Panc1 (cell line): Measurements from ENCODE around the gene RFTN1. TPM values are rescaled to one million over a fixed set of nuclear protein-coding genes. Genes with fewer than 3 reads are reported as not detected.

ENCODE experiments used
- ATAC-seq: fragments of 200-7000 bp; cut with Tn5 transposase; 2 replicates; pipeline ENCODE4 v1.9.1; 2020; ENCODE audit warnings: mild to moderate bottlenecking, moderate library complexity
- BruUV-seq: library from RNA; stranded (reverse); fragments of 400-500 nt; replicated peaks from 2 replicates; lab custom pipeline; 2021; lab: Mats Ljungman, UMichigan
- CTCF ChIA-PET: fragments of 300-600 bp; sonication (Branson Sonifier 250); formaldehyde crosslinking; loops from one replicate; lab custom pipeline; 2022; ENCODE audit warnings: antibody characterized with exemption; lab: Charles Lee
- POLR2A ChIA-PET: fragments of 300-600 bp; sonication (Branson Sonifier 250); formaldehyde crosslinking; loops from one replicate; lab custom pipeline; 2022; ENCODE audit warnings: antibody characterized with exemption; lab: Charles Lee
- DNase-seq: peaks from one replicate; pipeline ENCODE4 v3.0.0-alpha.2; 2010; ENCODE audit warnings: low read depth, low spot score
- H3K27ac ChIP-seq: 2 replicates; pipeline ENCODE4 v1.5.1; 2011; ENCODE audit warnings: mild to moderate bottlenecking, low read length, inconsistent platforms
- H3K27me3 ChIP-seq: fragments of 200-500 bp; sonication (Bioruptor generic); 2 replicates; pipeline ENCODE4 v1.6.0; 2014; ENCODE audit warnings: low read length, inconsistent platforms; ENCODE audit not compliant: control insufficient read depth, insufficient read depth
- H3K36me3 ChIP-seq: fragments of 200-500 bp; sonication (Bioruptor generic); 2 replicates; pipeline ENCODE4 v1.5.1; 2014; ENCODE audit warnings: inconsistent platforms, mild to moderate bottlenecking, low read length, moderate library complexity; ENCODE audit not compliant: control insufficient read depth, insufficient read depth
- H3K4me1 ChIP-seq: 2 replicates; pipeline ENCODE4 v1.5.1; 2011; ENCODE audit warnings: inconsistent platforms, mild to moderate bottlenecking, low read length, moderate library complexity; ENCODE audit not compliant: control insufficient read depth, insufficient read depth
- H3K4me3 ChIP-seq, 2 experiments: 2 replicates each; pipeline ENCODE4 v1.5.1; 2011 to 2012; ENCODE audit warnings: low read depth in 2 of 2, low read length in 2 of 2, mild to moderate bottlenecking in 2 of 2, inconsistent platforms in 1 of 2, moderate library complexity in 1 of 2
- H3K9me3 ChIP-seq: fragments of 200-500 bp; sonication (Bioruptor generic); 2 replicates; pipeline ENCODE4 v1.5.1; 2014; ENCODE audit warnings: low read depth, mild to moderate bottlenecking, inconsistent platforms, low read length, moderate library complexity; ENCODE audit not compliant: control insufficient read depth, insufficient read depth
- CTCF ChIP-seq: fragments of 450-650 bp; IDR thresholded peaks from 2 replicates; pipeline ENCODE4 v1.5.1; 2017; ENCODE audit warnings: mild to moderate bottlenecking
- POLR2AphosphoS5 ChIP-seq: IDR thresholded peaks from 2 replicates; pipeline ENCODE4 v1.6.1; 2012; ENCODE audit warnings: mild to moderate bottlenecking, low read depth, low read length, moderate library complexity
- REST ChIP-seq, 2 experiments: IDR thresholded peaks; 2 replicates each; pipeline ENCODE4 v1.6.1; 2011 to 2012; ENCODE audit warnings: low read depth in 2 of 2, control low read depth in 1 of 2, low read length in 1 of 2, mild to moderate bottlenecking in 1 of 2, moderate library complexity in 1 of 2; ENCODE audit not compliant: insufficient read depth in 1 of 2
- SIN3A ChIP-seq: IDR thresholded peaks from 2 replicates; pipeline ENCODE4 v1.6.1; 2012; ENCODE audit warnings: low read depth, mild to moderate bottlenecking, low read length, moderate library complexity, borderline replicate concordance; ENCODE audit not compliant: insufficient read depth
- TCF7L2 ChIP-seq: IDR thresholded peaks from 2 replicates; pipeline ENCODE4 v1.6.1; 2011; ENCODE audit warnings: mild to moderate bottlenecking, low read depth, low read length, inconsistent platforms
- in situ Hi-C: cut with HindIII; loops from 2 replicates; pipeline ENCODE4 v1.10.0; 2016; ENCODE audit warnings: low sequenced_read_pairs, low pct_unique_long_range_greater_than_20kb
- intact Hi-C: fragments of 100-400 bp; cut with micrococcal nuclease; formaldehyde crosslinking; loops from one replicate; pipeline ENCODE4 v1.10.0; 2022; ENCODE audit not compliant: unreplicated experiment
- total RNA-seq: library from RNA; stranded (reverse); gene quantifications from one replicate; pipeline ENCODE4 v1.2.1, GENCODE V29; 2021; ENCODE audit not compliant: unreplicated experiment

Gene RFTN1
- total RNA-seq, 1 experiment from 2014 or later: 0.90 TPM

GRCh38 chr3:16498130-16498890, 15.2 kb downstream of the RFTN1 start:
- ChIA-PET CTCF (interaction anchor here (0.5 kb wide), 1 partner anchor 76 kb away, joined by 3 read pairs; no protein-coding TSS in a partner anchor), POLR2A (no interaction called here)
- Histone ChIP-seq H3K36me3 (no peaks in the 10 kb centered on the region), H3K4me3 (no peak overlapping the region), H3K9me3 (no peaks in the 10 kb centered on the region), H3K27me3 (no peaks in the 10 kb centered on the region), H3K27ac (no peak overlapping the region), H3K4me1 (no peaks in the 10 kb centered on the region)
- ATAC-seq (no peak), DNase-seq (no peak)
- BruUV-seq: no TSS peak
- intact Hi-C loops (no loop called here), in situ Hi-C loops (no loop called here)
- no peak for TF ChIP-seq POLR2AphosphoS5
- TF ChIP-seq SIN3A: no peak
- no peak for TF ChIP-seq REST (IDR thresholded peaks at IDR 0.05; ENCODE audit: insufficient read depth in 1 of 2, low read depth in 2 of 2, low read length in 1 of 2)
- no peak for TF ChIP-seq TCF7L2
- TF ChIP-seq CTCF: no peak

GRCh38 chr3:16496408-16497222, 16.9 kb downstream of the RFTN1 start:
- no TSS peak for BruUV-seq
- no peak for TF ChIP-seq REST (IDR thresholded peaks at IDR 0.05; ENCODE audit: insufficient read depth in 1 of 2, low read depth in 2 of 2, low read length in 1 of 2)
- TF ChIP-seq CTCF: no peak
- no peak for TF ChIP-seq SIN3A
- no peak for TF ChIP-seq TCF7L2
- TF ChIP-seq POLR2AphosphoS5: no peak
- no peak overlapping the region for H3K27ac ChIP-seq
- H3K36me3 ChIP-seq: no peaks in the 10 kb centered on the region
- no peak overlapping the region for H3K4me3 ChIP-seq
- ChIA-PET POLR2A (no interaction called here), CTCF (no interaction called here)
- H3K27me3 ChIP-seq: no peaks in the 10 kb centered on the region
- intact Hi-C loops: no loop called here
- H3K9me3 ChIP-seq: no peaks in the 10 kb centered on the region
- DNase-seq: no peak
- in situ Hi-C loops: no loop called here
- no peaks in the 10 kb centered on the region for H3K4me1 ChIP-seq
- ATAC-seq: no peak
